OCI-LY3 (cell line): ENCODE results near the gene BUD13.
"Not testable (repeated sequence)": the region's sequence is repeated elsewhere in the genome, so short reads cannot be mapped to it uniquely, and the experiment has no call there.

Source experiments
- H2AFZ ChIP-seq: fragments of 200-600, 300-600 bp; shearing (Covaris generic); 2 replicates; pipeline ENCODE4 v1.6.0; 2014; ENCODE audit warnings: antibody characterized with exemption, low read depth, low read length
- H3K27ac ChIP-seq: fragments of 200-600, 300-600 bp; sonication (generic); 2 replicates; pipeline ENCODE4 v1.5.1; 2014; ENCODE audit warnings: mild to moderate bottlenecking, low read length, moderate library complexity, mixed read lengths
- H3K27me3 ChIP-seq: fragments of 200-600, 300-600 bp; sonication (generic); 2 replicates; pipeline ENCODE4 v1.6.1; 2014; ENCODE audit warnings: low read depth, low read length, mixed read lengths
- H3K36me3 ChIP-seq: fragments of 200-600, 300-600 bp; sonication (generic); replicated peaks from 2 replicates; pipeline ENCODE3; 2014; ENCODE audit warnings: low read depth, low read length, mixed read lengths
- H3K4me1 ChIP-seq: fragments of 300-600, 200-600 bp; sonication (generic); 2 replicates; pipeline ENCODE4 v1.6.1; 2014; ENCODE audit warnings: low read length, mixed read lengths
- H3K4me2 ChIP-seq: fragments of 200-600, 300-600 bp; sonication (generic); 2 replicates; pipeline ENCODE4 v1.6.1; 2014; ENCODE audit warnings: low read length, mixed read lengths
- H3K4me3 ChIP-seq: fragments of 300-600, 200-600 bp; sonication (generic); 2 replicates; pipeline ENCODE4 v1.5.1; 2014; ENCODE audit warnings: antibody characterized with exemption, mild to moderate bottlenecking, low read length, moderate library complexity
- H3K79me2 ChIP-seq: fragments of 300-600, 200-600 bp; shearing (Covaris generic); 2 replicates; pipeline ENCODE4 v1.6.1; 2014; ENCODE audit warnings: mild to moderate bottlenecking, low read length, mixed read lengths
- H3K9ac ChIP-seq: fragments of 300-600, 200-600 bp; shearing (Covaris generic); 2 replicates; pipeline ENCODE4 v1.6.0; 2014; ENCODE audit warnings: mild to moderate bottlenecking, low read length, moderate library complexity
- H3K9me3 ChIP-seq: fragments of 200-600, 300-600 bp; shearing (Covaris generic); 2 replicates; pipeline ENCODE4 v1.6.1; 2014; ENCODE audit warnings: low read length, mixed read lengths; ENCODE audit not compliant: insufficient read depth
- H4K20me1 ChIP-seq: fragments of 200-600, 300-600 bp; sonication (generic); 2 replicates; pipeline ENCODE4 v1.6.1; 2016; ENCODE audit warnings: low read length, mixed read lengths; ENCODE audit not compliant: insufficient read depth
- CTCF ChIP-seq: fragments of 200-600, 300-600 bp; sonication (generic); IDR thresholded peaks from 2 replicates; pipeline ENCODE4 v1.5.1; 2014; ENCODE audit warnings: antibody characterized with exemption, low read length, low read depth
- EZH2phosphoT487 ChIP-seq: fragments of 200-600 bp; shearing (Covaris generic); IDR thresholded peaks from 2 replicates; pipeline ENCODE4 v1.6.1; 2018; ENCODE audit warnings: antibody characterized with exemption, mixed run types, low read depth

BUD13 gene

GRCh38 chr11:116804001-116804400 lies 31.2 kb upstream of the BUD13 start:
- TF ChIP-seq CTCF (no peak), EZH2phosphoT487 (no peak)
- no peak overlapping the region for H3K4me2 ChIP-seq
- H4K20me1 ChIP-seq = no peaks in the 10 kb centered on the region
- no peak overlapping the region for H2AFZ ChIP-seq
- no peaks in the 10 kb centered on the region for H3K9me3 ChIP-seq
- no peak overlapping the region for H3K27ac ChIP-seq
- H3K27me3 ChIP-seq = peaks cover 12% of the 10 kb centered on the region; the same call in 1 of the 2 replicates
- H3K79me2 ChIP-seq = no peaks in the 10 kb centered on the region
- H3K4me3 ChIP-seq = no peak overlapping the region
- H3K36me3 ChIP-seq = no peaks in the 10 kb centered on the region
- H3K9ac ChIP-seq = no peak overlapping the region
- H3K4me1 ChIP-seq = no peaks in the 10 kb centered on the region

- H3K79me2 ChIP-seq, H3K9ac ChIP-seq, H3K4me3 ChIP-seq, H3K27ac ChIP-seq, H3K36me3 ChIP-seq, H4K20me1 ChIP-seq, H3K9me3 ChIP-seq, H3K4me2 ChIP-seq, H3K4me1 ChIP-seq, H2AFZ ChIP-seq: not testable (repeated sequence)
- peaks cover 15% of the 10 kb centered on the region; the same call in 1 of the 2 replicates for H3K27me3 ChIP-seq
These were observed 28.9 kb upstream of the BUD13 start for GRCh38 chr11:116801662-116802061.

- Histone ChIP-seq H3K79me2 (no peaks in the 10 kb centered on the region), H3K4me2 (no peak overlapping the region), H4K20me1 (no peaks in the 10 kb centered on the region), H3K27me3 (peaks cover 15% of the 10 kb centered on the region; the same call in 1 of the 2 replicates), H3K4me3 (no peak overlapping the region), H3K4me1 (peaks cover 3% of the 10 kb centered on the region; the same call in 1 of the 2 replicates), H3K9ac (no peak overlapping the region), H3K27ac (no peak overlapping the region), H2AFZ (no peak overlapping the region), H3K9me3 (no peaks in the 10 kb centered on the region), H3K36me3 (no peaks in the 10 kb centered on the region)
- TF ChIP-seq EZH2phosphoT487 (no peak), CTCF (no peak)
These were observed 27.8 kb upstream of the BUD13 start for GRCh38 chr11:116800610-116801009.

- peaks cover 3% of the 10 kb centered on the region; the same call in 1 of the 2 replicates for H3K4me1 ChIP-seq
- no peak overlapping the region for H3K4me2 ChIP-seq
- H3K27ac ChIP-seq = no peak overlapping the region
- H3K36me3 ChIP-seq = no peaks in the 10 kb centered on the region
- H3K4me3 ChIP-seq = no peak overlapping the region
- H3K27me3 ChIP-seq = peaks cover 15% of the 10 kb centered on the region; the same call in 1 of the 2 replicates
- no peak for TF ChIP-seq CTCF
- no peak overlapping the region for H3K9ac ChIP-seq
- no peaks in the 10 kb centered on the region for H3K9me3 ChIP-seq
- no peak overlapping the region for H2AFZ ChIP-seq
- no peaks in the 10 kb centered on the region for H3K79me2 ChIP-seq
- H4K20me1 ChIP-seq = no peaks in the 10 kb centered on the region
These were observed 25.6 kb upstream of the BUD13 start for GRCh38 chr11:116798368-116798767.

- Histone ChIP-seq H2AFZ (no peak overlapping the region), H3K27me3 (peaks cover 15% of the 10 kb centered on the region; the same call in 1 of the 2 replicates), H3K9ac (no peak overlapping the region), H4K20me1 (no peaks in the 10 kb centered on the region), H3K79me2 (no peaks in the 10 kb centered on the region), H3K36me3 (no peaks in the 10 kb centered on the region), H3K4me1 (peaks cover 3% of the 10 kb centered on the region; the same call in 1 of the 2 replicates), H3K9me3 (no peaks in the 10 kb centered on the region), H3K27ac (no peak overlapping the region), H3K4me2 (no peak overlapping the region), H3K4me3 (no peak overlapping the region)
- no peak for TF ChIP-seq EZH2phosphoT487
- no peak for TF ChIP-seq CTCF
These were observed 25.0 kb upstream of the BUD13 start for GRCh38 chr11:116797816-116798215.
